ENCODE results near the gene C9orf50. TPM values are rescaled to one million over a fixed set of nuclear protein-coding genes. Genes with fewer than 3 reads are reported as not detected.

Gene C9orf50
- total RNA-seq, 4 donors from 2014 or later: not detected

GRCh38 chr9:129597355-129598088 lies 23.4 kb downstream of the C9orf50 start:
- 20% methylated on average over 4 of the region's 57 CpGs; no CpG with 5 or more reads in 1 of the 2 donors for WGBS, 2 donors
- no peak for TF ChIP-seq POLR2A (IDR thresholded peaks at IDR 0.05)
- TF ChIP-seq, protein P1, sequence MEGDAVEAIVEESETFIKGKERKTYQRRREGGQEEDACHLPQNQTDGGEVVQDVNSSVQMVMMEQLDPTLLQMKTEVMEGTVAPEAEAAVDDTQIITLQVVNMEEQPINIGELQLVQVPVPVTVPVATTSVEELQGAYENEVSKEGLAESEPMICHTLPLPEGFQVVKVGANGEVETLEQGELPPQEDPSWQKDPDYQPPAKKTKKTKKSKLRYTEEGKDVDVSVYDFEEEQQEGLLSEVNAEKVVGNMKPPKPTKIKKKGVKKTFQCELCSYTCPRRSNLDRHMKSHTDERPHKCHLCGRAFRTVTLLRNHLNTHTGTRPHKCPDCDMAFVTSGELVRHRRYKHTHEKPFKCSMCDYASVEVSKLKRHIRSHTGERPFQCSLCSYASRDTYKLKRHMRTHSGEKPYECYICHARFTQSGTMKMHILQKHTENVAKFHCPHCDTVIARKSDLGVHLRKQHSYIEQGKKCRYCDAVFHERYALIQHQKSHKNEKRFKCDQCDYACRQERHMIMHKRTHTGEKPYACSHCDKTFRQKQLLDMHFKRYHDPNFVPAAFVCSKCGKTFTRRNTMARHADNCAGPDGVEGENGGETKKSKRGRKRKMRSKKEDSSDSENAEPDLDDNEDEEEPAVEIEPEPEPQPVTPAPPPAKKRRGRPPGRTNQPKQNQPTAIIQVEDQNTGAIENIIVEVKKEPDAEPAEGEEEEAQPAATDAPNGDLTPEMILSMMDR (IDR thresholded peaks at IDR 0.05): no peak
- Histone ChIP-seq H3K27me3 (peaks cover 0 to 11% (median 0%) of the 10 kb centered on the region in 4 donors), H3K9me3 (no peaks in the 10 kb centered on the region), H3K36me3 (no peaks in the 10 kb centered on the region), H3K4me3 (peak overlapping the region; percentile 25 to 65 (median 50)), H3K27ac (peak overlapping the region; percentile 71 to 94 (median 91)), H3K4me1 (peaks cover 15 to 45% (median 26%) of the 10 kb centered on the region in 3 donors)
- intact Hi-C loops (cut with DNase I): no loop called here
- DNase-seq: no peak

- peaks cover 0 to 11% (median 0%) of the 10 kb centered on the region in 4 donors for H3K27me3 ChIP-seq
- H3K36me3 ChIP-seq: no peaks in the 10 kb centered on the region
- intact Hi-C loops (cut with DNase I): no loop called here
- H3K4me3 ChIP-seq: peak overlapping the region; percentile 25 to 65 (median 50)
- no peak for DNase-seq
- peak overlapping the region; percentile 71 to 94 (median 91) for H3K27ac ChIP-seq
- peak in 2 of 4 donors; percentile 48 to 54 for TF ChIP-seq POLR2A (IDR thresholded peaks at IDR 0.05)
- TF ChIP-seq, protein P1 (IDR thresholded peaks at IDR 0.05): no peak
- peaks cover 15 to 43% (median 26%) of the 10 kb centered on the region in 3 donors for H3K4me1 ChIP-seq
- no peaks in the 10 kb centered on the region for H3K9me3 ChIP-seq
- 29 to 32% methylated on average over 5 to 19 of the region's 33 CpGs for WGBS, 2 donors
Observed at GRCh38 chr9:129596541-129597331, 24.2 kb downstream of the C9orf50 start.

GRCh38 chr9:129595903-129596540 lies 24.9 kb downstream of the C9orf50 start:
- no peaks in the 10 kb centered on the region for H3K36me3 ChIP-seq
- peak overlapping the region; percentile 71 to 94 (median 91) for H3K27ac ChIP-seq
- no peak for DNase-seq
- TF ChIP-seq, protein P1 (IDR thresholded peaks at IDR 0.05): no peak
- no peak for TF ChIP-seq POLR2A (IDR thresholded peaks at IDR 0.05)
- peaks cover 15 to 43% (median 26%) of the 10 kb centered on the region in 3 donors for H3K4me1 ChIP-seq
- no peaks in the 10 kb centered on the region for H3K9me3 ChIP-seq
- no peak overlapping the region for H3K4me3 ChIP-seq
- intact Hi-C loops (cut with DNase I): no loop called here
- 77 to 100% methylated on average over 2 to 5 of the region's 6 CpGs for WGBS, 2 donors
- peaks cover 0 to 11% (median 0%) of the 10 kb centered on the region in 4 donors for H3K27me3 ChIP-seq

GRCh38 chr9:129595311-129595741 lies 25.6 kb downstream of the C9orf50 start:
- DNase-seq: no peak
- Histone ChIP-seq H3K4me1 (peaks cover 15 to 40% (median 26%) of the 10 kb centered on the region in 3 donors), H3K9me3 (no peaks in the 10 kb centered on the region), H3K4me3 (no peak overlapping the region), H3K36me3 (no peaks in the 10 kb centered on the region), H3K27me3 (peaks cover 0 to 11% (median 0%) of the 10 kb centered on the region in 4 donors), H3K27ac (peak overlapping the region in 2 of 4 donors; percentile 18 to 40)
- intact Hi-C loops (cut with DNase I): no loop called here
- WGBS, 2 donors: 27 to 48% methylated on average over 5 of the region's 5 CpGs
- TF ChIP-seq, protein P1 (IDR thresholded peaks at IDR 0.05): no peak
- no peak for TF ChIP-seq POLR2A (IDR thresholded peaks at IDR 0.05)
